ENCODE results near the gene PLXDC2.

- TF ChIP-seq EZH2phosphoT487 (IDR thresholded peaks at IDR 0.05; ENCODE audit: borderline replicate concordance) (no peak), CEBPB (IDR thresholded peaks at IDR 0.05; ENCODE audit: low read depth) (no peak), RAD21 (IDR thresholded peaks at IDR 0.05; ENCODE audit: low read depth) (no peak), POLR2A (IDR thresholded peaks at IDR 0.05; ENCODE audit: borderline replicate concordance, extremely low read depth, insufficient read depth, insufficient read length) (no peak), POLR2AphosphoS5 (IDR thresholded peaks at IDR 0.05; ENCODE audit: low read depth, low read length) (no peak), CTCF (IDR thresholded peaks at IDR 0.05 in 2 of 3, conservative IDR thresholded peaks at IDR 0.05 in 1 of 3; ENCODE audit: borderline replicate concordance in 1 of 3, insufficient read depth in 1 of 3, low read depth in 2 of 3, low read length in 2 of 3) (no peak), SIN3A (IDR thresholded peaks at IDR 0.05; ENCODE audit: low read depth) (no peak), ZNF274 (IDR thresholded peaks at IDR 0.05; ENCODE audit: low read depth, low read length) (no peak), MAX (IDR thresholded peaks at IDR 0.05) (no peak), EZH2 (IDR thresholded peaks at IDR 0.05) (no peak)
These were observed 16.5 kb downstream of the PLXDC2 start for GRCh38 chr10:19832699-19833098.

Data from HCT116 (cell line).